K562 (cell line): ENCODE data around the gene ICAM1. TPM values are rescaled to one million over a fixed set of nuclear protein-coding genes. Genes with fewer than 3 reads are reported as not detected.

Source experiments
- ATF3 ChIP-seq, 2 experiments: fragments of 450-650 bp in 1 of 2; sonication (generic) in 1 of 2; formaldehyde crosslinking in 1 of 2; IDR thresholded peaks in 1 of 2; conservative IDR thresholded peaks in 1 of 2; 2 replicates each; pipeline versions ENCODE4 v1.6.1 to v1.8.1; 2016 to 2023; ENCODE audit warnings: mild to moderate bottlenecking in 2 of 2, moderate library complexity in 2 of 2, inconsistent platforms in 1 of 2, missing genetic modification reagents in 1 of 2
- CTCF ChIP-seq, 3 experiments: IDR thresholded peaks in 2 of 3; conservative IDR thresholded peaks in 1 of 3; 2 replicates each; pipeline ENCODE4 v1.5.1; 2011 to 2012; ENCODE audit warnings: low read length in 3 of 3, mild to moderate bottlenecking in 3 of 3, control low read depth in 2 of 3, improper control_type of control experiment in 1 of 3, inconsistent platforms in 1 of 3, low read depth in 1 of 3, mixed read lengths in 1 of 3, moderate library complexity in 1 of 3; ENCODE audit not compliant: insufficient read depth in 2 of 3
- DIDO1 ChIP-seq: fragments of 450-650 bp; IDR thresholded peaks from 2 replicates; pipeline ENCODE4 v1.6.1; 2016; ENCODE audit warnings: low read depth, missing biosample characterization, missing genetic modification characterization
- FOSL1 ChIP-seq: fragments of 200-800 bp; sonication (Bioruptor generic); conservative IDR thresholded peaks from 2 replicates; pipeline ENCODE4 v1.6.1; 2016; ENCODE audit warnings: missing genetic modification characterization, missing compliant biosample characterization
- HEY1 ChIP-seq: fragments of 250-450 bp; sonication (Bioruptor Pico); IDR thresholded peaks from 2 replicates; pipeline ENCODE4 v1.5.0; 2020; ENCODE audit warnings: mild to moderate bottlenecking, moderate library complexity, borderline replicate concordance
- HSF4 ChIP-seq: fragments of 250-450 bp; sonication (Bioruptor Pico); IDR thresholded peaks from 2 replicates; pipeline ENCODE4 v2.1.2; 2022; ENCODE audit warnings: mild to moderate bottlenecking, moderate library complexity, borderline replicate concordance
- MED1 ChIP-seq: sonication (generic); formaldehyde crosslinking; IDR thresholded peaks from 2 replicates; pipeline ENCODE4 v1.8.1; 2023; ENCODE audit warnings: missing genetic modification reagents, borderline replicate concordance
- MTA2 ChIP-seq: fragments of 450-650 bp; IDR thresholded peaks from 2 replicates; pipeline ENCODE4 v1.6.1; 2016; ENCODE audit warnings: low read depth
- MTF1 ChIP-seq: fragments of 250-450 bp; sonication (Bioruptor Pico); IDR thresholded peaks from 2 replicates; pipeline ENCODE4 v1.9.0; 2021; ENCODE audit warnings: moderate library complexity, mild to moderate bottlenecking, inconsistent platforms, borderline replicate concordance
- NFE2L1 ChIP-seq: fragments of 450-650 bp; IDR thresholded peaks from 2 replicates; pipeline ENCODE4 v1.6.1; 2016; ENCODE audit warnings: missing genetic modification characterization, low read depth, mild to moderate bottlenecking, missing compliant biosample characterization, moderate library complexity, borderline replicate concordance
- RCOR1 ChIP-seq, 2 experiments: IDR thresholded peaks; 2 replicates each; pipeline ENCODE4 v1.6.1; 2012; ENCODE audit warnings: low read depth in 2 of 2, low read length in 2 of 2, borderline replicate concordance in 1 of 2, improper control_type of control experiment in 1 of 2
- SMARCB1 ChIP-seq: IDR thresholded peaks from 2 replicates; pipeline ENCODE4 v1.6.1; 2011; ENCODE audit warnings: improper control_type of control experiment, low read depth; ENCODE audit not compliant: insufficient read length
- USF1 ChIP-seq: sonication (generic); formaldehyde crosslinking; IDR thresholded peaks from 2 replicates; pipeline ENCODE4 v1.9.0; 2022; ENCODE audit warnings: mild to moderate bottlenecking, missing genetic modification reagents
- VEZF1 ChIP-seq: fragments of 200-800 bp; sonication (Bioruptor generic); IDR thresholded peaks from 2 replicates; pipeline ENCODE4 v1.6.1; 2017; ENCODE audit warnings: missing genetic modification characterization, missing compliant biosample characterization
- ZC3H8 ChIP-seq: fragments of 450-650 bp; IDR thresholded peaks from 2 replicates; pipeline ENCODE4 v1.6.1; 2017
- ZMIZ1 ChIP-seq, 2 experiments: fragments of 150-350 bp in 1 of 2; IDR thresholded peaks; 2 replicates each; pipeline ENCODE4 v1.6.1; 2012 to 2016; ENCODE audit warnings: low read depth in 2 of 2, low read length in 2 of 2, mild to moderate bottlenecking in 1 of 2, moderate library complexity in 1 of 2
- ZNF232 ChIP-seq: sonication (generic); formaldehyde crosslinking; IDR thresholded peaks from 2 replicates; pipeline ENCODE4 v1.8.0; 2022; ENCODE audit warnings: mild to moderate bottlenecking, missing genetic modification reagents
- polyA plus RNA-seq, 8 experiments: library from polyadenylated mRNA; depleted of rRNA in 4 of 8; stranded (reverse) in 5 of 8; unstranded in 3 of 8; fragments of >200 nt; fragmentation: Nextera tagmentation in 2 of 8; fragmentation: Illumina TruSeq in 1 of 8; extraction: Ambion mirVana in 2 of 8; extraction: Trizol in 1 of 8; gene quantifications; 2 replicates each; pipeline versions ENCODE4 v1.2.1 to v1.2.3, GENCODE V29; 2011 to 2014; ENCODE audit warnings: inconsistent platforms in 1 of 8, missing spikeins in 1 of 8
- total RNA-seq, 7 experiments: library from RNA; depleted of rRNA in 6 of 7; stranded (reverse); fragments of >200 nt in 6 of 7; fragmentation: Illumina TruSeq in 2 of 7; extraction: Trizol in 2 of 7; gene quantifications; 2 replicates each; pipeline versions ENCODE4 v1.2.1 to v1.2.3, GENCODE V29; 2011 to 2021; ENCODE audit warnings: low replicate concordance in 1 of 7

Gene ICAM1
- total and polyA plus RNA-seq, 9 of the 15 experiments (the other 6 are each of a cell fraction or from before 2014, with no cell fraction given): 2.3 to 24.4 (median 13.4) TPM

- TF ChIP-seq MED1 (no peak), HEY1 (CRISPR knock-in tag) (no peak), NFE2L1 (tag) (no peak), ZC3H8 (no peak), ZNF232 (CRISPR knock-in tag) (no peak), DIDO1 (tag) (no peak), FOSL1 (no peak), CTCF (IDR thresholded peaks at IDR 0.05 in 2 of 3, conservative IDR thresholded peaks at IDR 0.05 in 1 of 3; ENCODE audit: insufficient read depth in 2 of 3, low read depth in 1 of 3, low read length in 3 of 3) (peak; percentile 94 to 98 (median 95)), ATF3 (IDR thresholded peaks at IDR 0.05) (no peak), ATF3 (CRISPR knock-in tag; conservative IDR thresholded peaks at IDR 0.05) (0 out of 2 replicates have a peak, but pooled peaks have one; percentile 8), SMARCB1 (no peak), MTA2 (no peak), RCOR1 (IDR thresholded peaks at IDR 0.05; ENCODE audit: borderline replicate concordance in 1 of 2, low read depth in 2 of 2, low read length in 2 of 2) (peak; percentile 26 to 50; a peak in 3 of 4 replicates), USF1 (CRISPR knock-in tag) (no peak), VEZF1 (CRISPR knock-in tag) (no peak; the same call in 1 of the 2 replicates), MTF1 (CRISPR knock-in tag) (no peak), HSF4 (CRISPR knock-in tag) (no peak), ZMIZ1 (IDR thresholded peaks at IDR 0.05; ENCODE audit: low read depth in 2 of 2, low read length in 2 of 2) (no peak)
Measured at GRCh38 chr19:10269333-10270179, 1.4 kb upstream of the ICAM1 start (continued).
